Immature natural killer cell (primary cell): Measurements from ENCODE around the gene CDH13. TPM values are rescaled to one million over a fixed set of nuclear protein-coding genes. Genes with fewer than 3 reads are reported as not detected.

Source experiments
- DNase-seq, 3 donors: peaks; one replicate each; pipeline ENCODE4 v3.0.0; 2022; ENCODE audit warnings: mixed read lengths in 1 of 3
- H3K27ac Mint-ChIP-seq, 6 donors: one replicate each; pipeline ENCODE4 v1.8.0; 2020; ENCODE audit warnings: mixed read lengths in 6 of 6, mild to moderate bottlenecking in 5 of 6, inconsistent platforms in 4 of 6, moderate library complexity in 3 of 6
- H3K27me3 Mint-ChIP-seq, 3 donors: one replicate each; pipeline ENCODE4 v1.8.0; 2020 to 2021; ENCODE audit warnings: low read depth in 3 of 3, mild to moderate bottlenecking in 3 of 3, mixed read lengths in 3 of 3, moderate library complexity in 3 of 3, inconsistent platforms in 1 of 3
- H3K36me3 Mint-ChIP-seq, 3 donors: one replicate each; pipeline ENCODE4 v1.8.0; 2020; ENCODE audit warnings: mixed read lengths in 3 of 3, inconsistent platforms in 2 of 3, mild to moderate bottlenecking in 2 of 3
- H3K4me1 Mint-ChIP-seq, 2 donors: one replicate each; pipeline ENCODE4 v1.8.0; 2020; ENCODE audit warnings: inconsistent platforms in 2 of 2, mild to moderate bottlenecking in 2 of 2, mixed read lengths in 2 of 2, moderate library complexity in 1 of 2
- H3K4me3 Mint-ChIP-seq, 5 donors: one replicate each; pipeline ENCODE4 v1.8.0; 2020; ENCODE audit warnings: mild to moderate bottlenecking in 5 of 5, mixed read lengths in 5 of 5, inconsistent platforms in 3 of 5, moderate library complexity in 3 of 5
- H3K9me3 Mint-ChIP-seq, 6 donors: one replicate each; pipeline ENCODE4 v1.8.0; 2020; ENCODE audit warnings: mild to moderate bottlenecking in 6 of 6, mixed read lengths in 6 of 6, inconsistent platforms in 4 of 6, moderate library complexity in 3 of 6
- polyA plus RNA-seq, 3 donors: library from polyadenylated mRNA; unstranded; fragments of 300-500 nt; fragmentation: Illumina TruSeq; gene quantifications; one replicate each; pipeline ENCODE4 v1.2.3, GENCODE V29; 2021

The CDH13 gene
- polyA plus RNA-seq, 3 donors from 2014 or later, result not detected

DNA sequence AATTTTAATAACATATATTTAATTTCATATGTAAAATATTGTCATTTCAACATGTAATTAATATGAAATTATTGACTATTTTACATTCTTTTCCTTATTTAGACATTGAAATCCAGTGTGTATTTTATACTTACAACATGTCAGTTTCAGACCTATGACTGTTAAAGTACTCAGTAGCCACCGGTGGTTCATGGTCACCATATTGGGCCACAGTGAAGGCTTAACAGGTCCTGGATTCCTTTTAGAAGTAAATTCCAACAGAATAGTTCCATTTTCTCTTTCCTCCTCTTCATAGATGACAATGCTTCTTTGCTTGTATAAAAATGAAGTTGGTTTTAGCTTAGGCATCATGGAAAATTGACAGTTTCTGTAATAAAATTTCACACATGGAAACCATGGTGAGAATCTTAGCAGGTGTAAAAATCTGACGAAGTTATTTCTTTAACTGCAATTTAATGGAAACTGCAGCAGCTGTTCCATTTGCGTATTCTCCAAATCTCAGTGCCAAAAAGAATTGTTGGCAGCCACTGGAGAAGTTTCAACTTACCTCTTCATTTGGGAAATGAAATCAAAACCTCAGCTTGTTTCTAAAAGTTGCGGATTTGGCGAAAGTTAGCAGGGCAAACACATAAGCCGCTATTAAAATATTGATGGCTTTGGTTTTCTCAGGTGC is 231.1 kb downstream of the CDH13 start:
- peak overlapping the region in 1 of 5 donors; percentile 14 for H3K4me3 Mint-ChIP-seq
- H3K36me3 Mint-ChIP-seq, result no peaks in the 10 kb centered on the region
- H3K4me1 Mint-ChIP-seq, result peaks cover 9 to 19% of the 10 kb centered on the region in 2 donors
- peak in 1 of 3 donors; percentile 8 for DNase-seq
- H3K27me3 Mint-ChIP-seq, result peaks cover 2 to 7% (median 2%) of the 10 kb centered on the region in 3 donors
- H3K9me3 Mint-ChIP-seq, result no peaks in the 10 kb centered on the region
- H3K27ac Mint-ChIP-seq, result peak overlapping the region in 1 of 6 donors; percentile 28

DNA sequence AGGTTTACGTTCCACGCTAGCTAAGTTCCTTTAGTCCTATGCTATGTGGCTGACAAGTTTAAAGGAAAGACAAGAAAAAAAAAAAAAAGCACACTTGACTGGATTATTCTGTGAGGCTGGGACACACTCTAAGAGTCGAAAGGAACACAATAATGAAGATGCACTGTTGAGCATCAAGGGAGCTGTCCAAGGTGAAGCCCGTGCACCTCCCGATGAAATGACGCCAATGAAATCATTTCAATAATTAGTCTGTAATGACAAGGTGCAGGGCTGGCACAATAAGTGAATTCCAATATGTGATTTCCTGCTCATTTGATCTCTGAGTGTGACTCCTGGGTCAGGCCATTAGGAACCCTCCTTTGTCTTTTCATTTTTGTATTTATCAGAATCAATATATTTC is 232.9 kb downstream of the CDH13 start:
- Mint-ChIP-seq H3K9me3 (peaks cover 0 to 4% (median 0%) of the 10 kb centered on the region in 6 donors), H3K4me3 (no peak overlapping the region), H3K27ac (no peak overlapping the region), H3K4me1 (peaks cover 9 to 19% of the 10 kb centered on the region in 2 donors), H3K36me3 (peaks cover 0 to 4% (median 0%) of the 10 kb centered on the region in 3 donors), H3K27me3 (peaks cover 2 to 7% (median 3%) of the 10 kb centered on the region in 3 donors)
- DNase-seq, result no peak

DNA sequence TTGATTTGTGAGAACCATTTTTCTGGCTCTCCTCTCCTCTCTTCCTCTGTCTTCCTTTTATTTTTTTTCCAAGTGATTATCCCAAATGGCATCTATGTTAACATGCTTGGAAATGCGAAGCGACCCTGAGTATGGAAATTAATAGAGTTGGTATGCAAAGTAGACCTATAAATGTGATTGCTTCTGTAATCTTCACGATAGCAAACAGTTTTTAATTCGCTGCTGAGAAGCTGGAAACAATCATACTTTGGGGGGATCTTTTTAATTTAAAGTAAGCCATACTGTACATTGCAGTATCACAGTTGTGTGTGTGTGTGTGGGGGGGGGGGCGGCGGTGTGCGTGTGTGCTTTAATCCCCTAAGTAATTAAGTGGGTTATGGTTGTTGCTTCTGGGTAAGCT is 233.3 kb downstream of the CDH13 start:
- peaks cover 2 to 7% (median 3%) of the 10 kb centered on the region in 3 donors for H3K27me3 Mint-ChIP-seq
- peaks cover 0 to 4% (median 0%) of the 10 kb centered on the region in 6 donors for H3K9me3 Mint-ChIP-seq
- peaks cover 9 to 19% of the 10 kb centered on the region in 2 donors for H3K4me1 Mint-ChIP-seq
- H3K4me3 Mint-ChIP-seq, result no peak overlapping the region
- DNase-seq, result no peak
- H3K36me3 Mint-ChIP-seq, result peaks cover 0 to 4% (median 0%) of the 10 kb centered on the region in 3 donors
- H3K27ac Mint-ChIP-seq, result no peak overlapping the region

DNA sequence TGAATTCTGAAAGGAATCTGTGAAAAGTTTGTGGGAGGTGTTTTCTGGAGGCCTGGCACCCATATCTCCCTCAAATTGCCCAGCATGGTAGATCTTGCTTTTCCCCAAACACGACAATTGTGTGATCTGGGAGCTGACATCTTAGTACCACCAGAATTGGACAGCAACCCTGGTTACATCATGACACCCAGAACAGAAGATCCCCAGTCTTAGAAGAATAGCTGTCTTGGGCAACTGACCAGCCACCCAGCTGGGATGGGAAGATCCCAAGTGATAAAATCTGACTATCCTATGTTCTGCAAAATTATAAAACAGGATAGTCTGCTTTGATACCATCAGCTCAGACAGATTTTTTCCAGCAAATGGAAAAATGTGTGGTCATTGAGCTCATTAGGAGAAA is 235.3 kb downstream of the CDH13 start:
- H3K4me3 Mint-ChIP-seq, result no peak overlapping the region
- DNase-seq, result no peak
- H3K36me3 Mint-ChIP-seq, result peaks cover 0 to 9% (median 0%) of the 10 kb centered on the region in 3 donors
- H3K27ac Mint-ChIP-seq, result no peak overlapping the region
- H3K4me1 Mint-ChIP-seq, result peaks cover 16 to 18% of the 10 kb centered on the region in 2 donors
- peaks cover 0 to 4% (median 0%) of the 10 kb centered on the region in 6 donors for H3K9me3 Mint-ChIP-seq
- H3K27me3 Mint-ChIP-seq, result peaks cover 0 to 3% (median 3%) of the 10 kb centered on the region in 3 donors

DNA sequence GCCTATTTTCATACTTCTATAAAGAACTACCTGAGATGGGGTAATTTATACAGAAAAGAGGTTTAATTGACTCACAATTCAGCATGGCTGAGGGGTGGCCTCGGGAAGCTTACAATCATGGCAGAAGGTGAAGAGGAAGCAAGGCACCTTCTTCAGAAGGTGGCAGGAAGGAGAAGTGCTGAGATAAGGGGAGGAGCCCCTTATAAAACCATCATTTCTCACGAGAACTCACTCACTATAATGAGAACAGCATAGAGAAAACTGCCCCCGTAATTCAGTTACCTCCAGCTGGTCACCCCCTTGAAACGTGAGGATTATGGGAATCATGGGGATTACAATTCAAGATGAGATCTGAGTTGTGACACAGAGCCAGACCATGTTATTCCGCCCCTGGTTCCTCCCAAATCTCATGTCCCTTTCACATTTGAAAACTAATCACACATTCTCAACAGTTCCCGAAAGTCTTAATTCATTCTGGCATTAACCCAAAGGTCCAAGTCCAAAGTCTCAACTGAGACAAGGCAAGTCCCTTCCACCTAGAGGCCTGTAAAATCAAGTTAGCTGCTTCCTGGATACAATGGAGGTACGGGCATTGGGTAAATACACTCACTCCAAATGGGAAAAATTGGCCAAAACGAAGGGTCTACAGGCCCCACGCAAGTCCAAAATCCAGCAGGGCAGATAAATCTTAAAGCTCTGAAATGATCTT is 237.7 kb downstream of the CDH13 start:
- no peak overlapping the region for H3K27ac Mint-ChIP-seq
- H3K27me3 Mint-ChIP-seq, result peaks cover 0 to 3% (median 3%) of the 10 kb centered on the region in 3 donors
- H3K36me3 Mint-ChIP-seq, result peaks cover 0 to 9% (median 0%) of the 10 kb centered on the region in 3 donors
- peaks cover 0 to 19% of the 10 kb centered on the region in 2 donors for H3K4me1 Mint-ChIP-seq
- H3K4me3 Mint-ChIP-seq, result no peak overlapping the region
- peaks cover 0 to 4% (median 0%) of the 10 kb centered on the region in 6 donors for H3K9me3 Mint-ChIP-seq
- no peak for DNase-seq

DNA sequence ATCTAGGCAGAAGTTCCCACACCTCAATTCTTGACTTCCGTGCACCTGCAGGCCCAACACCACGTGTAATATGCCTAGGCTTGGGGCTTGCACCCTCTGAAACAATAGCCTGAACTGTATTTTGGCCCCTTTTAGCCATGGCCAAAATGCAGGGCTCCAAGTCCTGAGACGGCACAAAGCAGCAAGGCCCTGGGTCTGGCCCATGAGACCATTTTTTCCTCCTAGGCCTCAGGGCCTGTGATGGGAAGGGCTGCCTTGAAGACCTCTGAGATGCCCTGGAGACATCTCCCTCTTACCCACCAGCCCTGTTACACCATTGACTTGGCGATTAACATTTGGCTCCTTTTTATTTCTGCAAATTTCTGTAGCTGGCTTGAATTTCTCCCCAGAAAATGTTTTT is 238.6 kb downstream of the CDH13 start:
- H3K27me3 Mint-ChIP-seq, result peaks cover 0 to 3% (median 1%) of the 10 kb centered on the region in 3 donors
- peaks cover 0 to 9% (median 0%) of the 10 kb centered on the region in 3 donors for H3K36me3 Mint-ChIP-seq
- H3K9me3 Mint-ChIP-seq, result peaks cover 0 to 4% (median 0%) of the 10 kb centered on the region in 6 donors
- no peak overlapping the region for H3K27ac Mint-ChIP-seq
- no peak overlapping the region for H3K4me3 Mint-ChIP-seq
- H3K4me1 Mint-ChIP-seq, result peaks cover 0 to 19% of the 10 kb centered on the region in 2 donors
- no peak for DNase-seq

DNA sequence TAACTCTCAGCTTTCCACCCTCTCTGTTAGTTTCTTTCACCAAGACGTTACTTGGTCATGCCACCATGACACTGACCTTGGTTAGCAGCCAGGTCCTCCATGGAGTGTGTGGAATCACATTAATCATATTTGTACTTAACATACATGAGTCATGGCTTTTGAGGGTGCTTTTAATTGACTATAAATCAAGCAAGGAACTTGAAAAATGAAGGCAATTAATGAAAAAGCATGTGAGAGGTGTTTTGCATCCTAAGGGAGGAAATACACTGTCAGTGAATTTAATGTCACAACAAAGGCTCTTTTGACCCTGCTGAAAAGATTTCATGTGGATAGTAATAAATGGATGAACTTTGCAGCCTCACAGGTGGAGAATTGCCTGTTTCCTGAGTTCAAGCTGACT is 240.7 kb downstream of the CDH13 start:
- Mint-ChIP-seq H3K4me1 (peaks cover 0 to 19% of the 10 kb centered on the region in 2 donors), H3K4me3 (peak overlapping the region in 1 of 5 donors; percentile 35), H3K9me3 (peaks cover 0 to 16% (median 5%) of the 10 kb centered on the region in 6 donors), H3K36me3 (peaks cover 0 to 14% (median 9%) of the 10 kb centered on the region in 3 donors), H3K27me3 (peaks cover 1 to 8% (median 6%) of the 10 kb centered on the region in 3 donors), H3K27ac (peak overlapping the region in 2 of 6 donors; percentile 8 to 22)
- no peak for DNase-seq

DNA sequence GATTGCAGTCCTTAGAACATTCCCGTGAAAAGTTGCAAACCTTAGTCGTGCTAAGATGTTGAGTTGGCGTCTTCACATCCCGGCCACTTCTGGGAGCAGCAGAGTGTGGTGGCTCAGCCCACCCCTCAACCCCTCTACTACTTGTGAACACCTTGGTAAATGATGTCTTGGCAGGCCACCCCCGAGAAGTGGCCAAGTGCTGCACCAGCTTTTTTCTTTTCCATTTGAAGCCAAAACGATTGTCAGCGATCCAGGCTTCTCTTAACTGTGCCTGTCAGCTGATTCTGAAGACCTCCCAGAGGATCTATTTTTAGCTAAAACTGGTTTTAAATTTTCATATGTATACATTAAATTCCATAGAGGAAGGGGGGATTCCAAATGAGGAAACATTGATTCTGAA is 247.5 kb downstream of the CDH13 start:
- H3K27me3 Mint-ChIP-seq, result peaks cover 6 to 8% (median 7%) of the 10 kb centered on the region in 3 donors
- no peak overlapping the region for H3K4me3 Mint-ChIP-seq
- no peak overlapping the region for H3K27ac Mint-ChIP-seq
- H3K9me3 Mint-ChIP-seq, result peaks cover 0 to 17% (median 5%) of the 10 kb centered on the region in 6 donors
- no peak for DNase-seq
- H3K4me1 Mint-ChIP-seq, result no peaks in the 10 kb centered on the region
- H3K36me3 Mint-ChIP-seq, result peaks cover 0 to 9% (median 5%) of the 10 kb centered on the region in 3 donors

DNA sequence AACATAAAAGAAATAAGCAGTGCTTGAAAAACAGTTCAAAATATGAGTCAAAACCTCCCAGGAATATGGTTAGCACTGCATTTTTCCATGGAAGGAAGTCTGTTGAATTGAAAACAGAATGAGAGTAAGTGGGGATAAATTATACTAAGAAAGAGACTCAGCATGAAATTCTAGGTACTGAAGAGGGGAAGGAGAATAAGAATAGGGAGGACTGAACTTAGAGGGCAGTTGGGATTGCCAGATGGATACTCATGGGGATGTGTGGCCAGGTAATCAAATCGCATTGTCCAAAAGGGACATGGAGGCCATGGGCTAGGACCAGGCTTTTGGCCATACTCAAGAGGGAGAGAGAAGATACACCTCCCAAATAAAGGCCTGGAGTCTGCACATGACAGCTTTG is 247.9 kb downstream of the CDH13 start:
- Mint-ChIP-seq H3K36me3 (peaks cover 0 to 9% (median 5%) of the 10 kb centered on the region in 3 donors), H3K27ac (no peak overlapping the region), H3K4me1 (no peaks in the 10 kb centered on the region), H3K27me3 (peaks cover 6 to 8% (median 7%) of the 10 kb centered on the region in 3 donors), H3K4me3 (no peak overlapping the region), H3K9me3 (peaks cover 0 to 17% (median 5%) of the 10 kb centered on the region in 6 donors)
- DNase-seq, result no peak

DNA sequence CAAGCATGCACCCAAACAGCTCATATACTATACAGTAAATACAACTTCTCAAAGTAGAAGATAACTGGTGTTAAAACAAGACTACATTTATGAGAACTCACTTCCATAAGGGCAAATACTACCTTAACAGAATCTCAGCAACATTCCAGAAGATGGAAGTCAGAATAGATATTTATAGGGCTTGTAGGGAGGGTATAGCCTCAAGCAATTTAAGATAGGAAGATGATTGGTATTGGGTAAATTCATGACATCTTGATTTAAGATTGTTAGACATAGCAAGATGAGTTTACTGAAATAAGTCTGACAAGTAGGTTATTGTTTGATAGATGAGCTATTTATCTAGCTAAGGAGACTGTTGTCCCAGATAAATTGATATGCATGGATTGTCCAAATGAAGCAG is 250.2 kb downstream of the CDH13 start:
- DNase-seq, result no peak
- Mint-ChIP-seq H3K4me1 (peaks cover 0 to 3% of the 10 kb centered on the region in 2 donors), H3K27ac (no peak overlapping the region), H3K4me3 (no peak overlapping the region), H3K36me3 (no peaks in the 10 kb centered on the region), H3K27me3 (peaks cover 0 to 7% (median 0%) of the 10 kb centered on the region in 3 donors), H3K9me3 (peaks cover 0 to 6% (median 0%) of the 10 kb centered on the region in 6 donors)

DNA sequence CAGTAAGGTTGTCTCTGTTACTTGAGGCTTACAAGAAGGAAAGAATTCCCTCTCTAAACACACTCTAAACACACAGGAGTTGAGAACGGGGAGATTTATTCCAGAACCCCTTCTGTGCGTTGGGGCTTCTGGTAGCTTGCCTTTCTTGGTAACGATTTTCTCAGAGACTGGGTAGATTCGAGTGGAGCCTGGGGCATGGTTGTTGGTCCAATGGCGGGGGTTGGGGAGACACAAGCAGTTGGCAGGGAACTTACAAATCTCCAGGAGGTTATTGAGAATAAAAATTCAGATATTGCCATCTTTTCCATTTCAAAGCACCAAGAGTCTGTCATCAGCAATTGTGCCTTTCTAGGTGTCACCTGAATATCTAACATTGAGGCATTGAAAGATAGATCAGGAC is 251.7 kb downstream of the CDH13 start:
- no peak overlapping the region for H3K4me3 Mint-ChIP-seq
- H3K9me3 Mint-ChIP-seq, result peaks cover 0 to 5% (median 0%) of the 10 kb centered on the region in 6 donors
- H3K4me1 Mint-ChIP-seq, result peaks cover 14 to 17% of the 10 kb centered on the region in 2 donors
- DNase-seq, result no peak
- no peaks in the 10 kb centered on the region for H3K36me3 Mint-ChIP-seq
- no peak overlapping the region for H3K27ac Mint-ChIP-seq
- H3K27me3 Mint-ChIP-seq, result peaks cover 0 to 7% (median 2%) of the 10 kb centered on the region in 3 donors

DNA sequence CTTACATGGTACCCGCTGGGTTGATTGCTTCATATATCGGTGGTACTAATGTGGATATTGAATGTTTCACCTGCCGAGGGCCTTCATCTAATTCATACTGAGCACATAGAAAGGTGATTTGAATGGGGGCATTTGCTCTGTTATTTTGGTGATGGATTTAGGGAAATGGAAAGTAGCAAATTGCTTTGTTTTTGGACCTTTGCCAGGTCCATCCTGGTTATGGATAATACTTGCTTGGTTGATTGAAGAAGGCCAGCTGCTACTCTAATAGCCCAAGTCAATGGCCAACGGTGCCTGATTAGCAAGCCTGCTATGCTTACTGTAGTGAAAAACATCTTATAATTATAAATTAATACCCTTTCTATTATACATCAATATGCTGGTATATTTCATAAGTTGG is 253.6 kb downstream of the CDH13 start:
- H3K4me3 Mint-ChIP-seq, result no peak overlapping the region
- H3K27ac Mint-ChIP-seq, result no peak overlapping the region
- DNase-seq, result no peak
- no peaks in the 10 kb centered on the region for H3K36me3 Mint-ChIP-seq
- peaks cover 0 to 3% (median 0%) of the 10 kb centered on the region in 6 donors for H3K9me3 Mint-ChIP-seq
- peaks cover 2 to 4% (median 2%) of the 10 kb centered on the region in 3 donors for H3K27me3 Mint-ChIP-seq
- peaks cover 23% of the 10 kb centered on the region in 2 donors for H3K4me1 Mint-ChIP-seq

DNA sequence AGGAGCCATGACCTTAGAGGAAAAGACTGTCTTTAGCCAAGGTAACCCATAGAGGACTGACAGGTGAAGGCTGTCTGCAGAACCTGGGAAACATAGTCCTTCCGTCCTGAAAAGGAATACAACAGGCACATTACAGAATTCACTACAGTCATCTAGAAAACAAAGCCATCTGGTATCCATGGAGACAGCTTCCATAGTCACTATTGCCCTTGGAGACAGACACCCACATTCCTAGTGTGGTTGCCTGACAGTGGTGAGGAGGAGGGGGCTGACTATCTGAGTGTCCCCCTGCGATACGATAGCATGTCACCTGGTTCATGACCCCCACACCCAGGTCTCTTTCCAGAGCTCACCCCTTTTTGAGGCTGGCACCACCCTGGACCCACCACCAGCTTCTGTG is 254.7 kb downstream of the CDH13 start:
- no peak overlapping the region for H3K27ac Mint-ChIP-seq
- H3K36me3 Mint-ChIP-seq, result no peaks in the 10 kb centered on the region
- peaks cover 2 to 4% (median 2%) of the 10 kb centered on the region in 3 donors for H3K27me3 Mint-ChIP-seq
- DNase-seq, result no peak
- peaks cover 23% of the 10 kb centered on the region in 2 donors for H3K4me1 Mint-ChIP-seq
- no peak overlapping the region for H3K4me3 Mint-ChIP-seq
- H3K9me3 Mint-ChIP-seq, result peaks cover 0 to 3% (median 0%) of the 10 kb centered on the region in 6 donors

DNA sequence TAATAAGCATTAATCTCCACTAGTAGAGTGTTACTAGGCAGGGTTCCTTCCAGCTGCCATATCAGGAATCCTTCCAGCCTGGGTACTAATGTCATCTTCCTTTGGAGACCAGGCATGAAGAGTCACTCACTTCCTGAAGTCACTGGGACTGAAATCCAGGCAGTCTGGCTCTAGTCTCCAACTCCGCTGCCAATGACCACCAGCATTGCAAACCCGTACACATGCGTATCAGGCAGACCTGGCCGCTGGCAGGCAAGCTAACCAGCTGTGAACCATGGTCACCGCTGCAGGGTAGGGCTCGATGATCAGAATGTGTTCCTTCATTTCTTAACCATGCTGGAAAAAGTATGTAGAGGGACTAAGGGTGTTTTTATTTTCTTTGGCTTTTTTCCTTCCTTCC is 255.5 kb downstream of the CDH13 start:
- H3K4me3 Mint-ChIP-seq, result no peak overlapping the region
- peaks cover 2 to 5% (median 4%) of the 10 kb centered on the region in 3 donors for H3K27me3 Mint-ChIP-seq
- H3K27ac Mint-ChIP-seq, result peak overlapping the region in 1 of 6 donors; percentile 3
- DNase-seq, result no peak
- H3K9me3 Mint-ChIP-seq, result peaks cover 0 to 3% (median 0%) of the 10 kb centered on the region in 6 donors
- no peaks in the 10 kb centered on the region for H3K36me3 Mint-ChIP-seq
- peaks cover 23% of the 10 kb centered on the region in 2 donors for H3K4me1 Mint-ChIP-seq
